ENCODE measurements around the gene ARGLU1.

Gene ARGLU1

GRCh38 chr13:106570299-106570852 is 2.4 kb upstream of the ARGLU1 start:
- peaks cover 7 to 27% of the 10 kb centered on the region in 2 donors for H3K36me3 Mint-ChIP-seq
- no peaks in the 10 kb centered on the region for H3K27me3 Mint-ChIP-seq
- ATAC-seq (replicated peaks) (peak; percentile 35 to 48), DNase-seq (peak; percentile 54)
- H3K4me3 Mint-ChIP-seq, result peak overlapping the region; percentile 70 to 72
- peaks cover 0 to 2% of the 10 kb centered on the region in 2 donors for H3K9me3 Mint-ChIP-seq
- H3K27ac Mint-ChIP-seq, result no peak overlapping the region
- peaks cover 16 to 31% of the 10 kb centered on the region in 2 donors for H3K4me1 Mint-ChIP-seq

- peaks cover 25 to 40% of the 10 kb centered on the region in 2 donors for H3K4me1 Mint-ChIP-seq
- no peak overlapping the region for H3K4me3 Mint-ChIP-seq
Measured at GRCh38 chr13:106569233-106570095, 1.5 kb upstream of the ARGLU1 start.

DNA sequence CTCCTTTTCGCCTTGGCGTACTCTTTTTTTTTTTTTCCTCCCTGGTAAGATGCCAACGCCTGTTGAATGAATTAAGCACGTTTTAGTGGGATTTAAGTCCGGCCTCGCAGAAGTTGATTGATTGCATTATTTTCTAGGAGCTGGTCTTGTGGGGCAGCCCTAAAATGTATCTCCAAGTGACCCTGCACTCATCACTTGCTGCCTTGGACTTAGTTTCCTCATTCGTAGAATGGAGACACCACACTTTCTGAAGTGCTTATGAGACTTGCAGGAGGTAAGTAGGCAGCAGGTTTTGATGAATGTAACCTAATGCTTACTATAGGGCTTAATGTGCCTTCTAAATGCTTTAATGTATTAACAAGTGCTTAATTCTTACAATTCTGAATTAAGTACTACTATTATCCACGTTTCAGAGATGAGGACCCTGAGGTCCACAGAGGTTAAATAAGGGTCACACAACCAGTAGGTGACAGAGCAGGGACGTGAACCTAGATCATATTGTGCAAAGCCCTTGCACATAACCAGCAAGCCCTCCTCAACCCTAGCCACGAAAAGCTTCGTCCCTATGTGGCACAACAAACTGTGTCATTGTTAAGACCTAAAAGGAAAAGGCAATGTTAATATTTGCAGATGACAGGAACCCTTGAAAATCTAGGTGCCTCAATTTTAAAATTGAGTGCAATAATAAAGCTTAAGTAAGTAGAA is 514 bp upstream of the ARGLU1 start:
- H3K4me3 Mint-ChIP-seq, result peak overlapping the region; percentile 95 to 97
- H3K27ac Mint-ChIP-seq, result peak overlapping the region; percentile 97
- no peaks in the 10 kb centered on the region for H3K27me3 Mint-ChIP-seq
- peaks cover 30 to 50% of the 10 kb centered on the region in 2 donors for H3K4me1 Mint-ChIP-seq
- H3K36me3 Mint-ChIP-seq, result peaks cover 8 to 26% of the 10 kb centered on the region in 2 donors
- H3K9me3 Mint-ChIP-seq, result no peaks in the 10 kb centered on the region
- ATAC-seq (replicated peaks) (peak; percentile 29 to 35), DNase-seq (no peak)

More at GRCh38 chr13:106569233-106570095, 1.5 kb upstream of the ARGLU1 start:
- ATAC-seq (replicated peaks) (no peak), DNase-seq (no peak)
- H3K27me3 Mint-ChIP-seq, result no peaks in the 10 kb centered on the region
- peaks cover 10 to 28% of the 10 kb centered on the region in 2 donors for H3K36me3 Mint-ChIP-seq
- H3K27ac Mint-ChIP-seq, result no peak overlapping the region
- no peaks in the 10 kb centered on the region for H3K9me3 Mint-ChIP-seq

- peak; percentile 8 for DNase-seq
Measured at GRCh38 chr13:106566641-106567473, 1.1 kb downstream of the ARGLU1 start.

GRCh38 chr13:106565127-106565775 is 2.7 kb downstream of the ARGLU1 start:
- H3K4me1 Mint-ChIP-seq, result peaks cover 41 to 72% of the 10 kb centered on the region in 2 donors
- H3K9me3 Mint-ChIP-seq, result no peaks in the 10 kb centered on the region
- DNase-seq (no peak), ATAC-seq (replicated peaks) (no peak)
- no peak overlapping the region for H3K27ac Mint-ChIP-seq
- H3K27me3 Mint-ChIP-seq, result no peaks in the 10 kb centered on the region
- peak overlapping the region; percentile 37 to 97 for H3K4me3 Mint-ChIP-seq
- H3K36me3 Mint-ChIP-seq, result peaks cover 10 to 27% of the 10 kb centered on the region in 2 donors

More at GRCh38 chr13:106566641-106567473, 1.1 kb downstream of the ARGLU1 start:
- peak overlapping the region; percentile 83 for H3K27ac Mint-ChIP-seq
- no peaks in the 10 kb centered on the region for H3K27me3 Mint-ChIP-seq
- H3K36me3 Mint-ChIP-seq, result peaks cover 10 to 25% of the 10 kb centered on the region in 2 donors
- ATAC-seq (replicated peaks), result peak; percentile 49 to 51
- no peaks in the 10 kb centered on the region for H3K9me3 Mint-ChIP-seq
- H3K4me1 Mint-ChIP-seq, result peaks cover 37 to 64% of the 10 kb centered on the region in 2 donors
- peak overlapping the region; percentile 95 to 97 for H3K4me3 Mint-ChIP-seq

- Mint-ChIP-seq H3K27me3 (no peaks in the 10 kb centered on the region), H3K4me1 (peaks cover 43 to 72% of the 10 kb centered on the region in 2 donors), H3K4me3 (peak overlapping the region; percentile 25 to 29), H3K27ac (peak overlapping the region; percentile 69), H3K9me3 (no peaks in the 10 kb centered on the region), H3K36me3 (peaks cover 18 to 39% of the 10 kb centered on the region in 2 donors)
- ATAC-seq (replicated peaks), result no peak
- DNase-seq, result no peak
Measured at GRCh38 chr13:106562301-106562700, 5.6 kb downstream of the ARGLU1 start.

DNA sequence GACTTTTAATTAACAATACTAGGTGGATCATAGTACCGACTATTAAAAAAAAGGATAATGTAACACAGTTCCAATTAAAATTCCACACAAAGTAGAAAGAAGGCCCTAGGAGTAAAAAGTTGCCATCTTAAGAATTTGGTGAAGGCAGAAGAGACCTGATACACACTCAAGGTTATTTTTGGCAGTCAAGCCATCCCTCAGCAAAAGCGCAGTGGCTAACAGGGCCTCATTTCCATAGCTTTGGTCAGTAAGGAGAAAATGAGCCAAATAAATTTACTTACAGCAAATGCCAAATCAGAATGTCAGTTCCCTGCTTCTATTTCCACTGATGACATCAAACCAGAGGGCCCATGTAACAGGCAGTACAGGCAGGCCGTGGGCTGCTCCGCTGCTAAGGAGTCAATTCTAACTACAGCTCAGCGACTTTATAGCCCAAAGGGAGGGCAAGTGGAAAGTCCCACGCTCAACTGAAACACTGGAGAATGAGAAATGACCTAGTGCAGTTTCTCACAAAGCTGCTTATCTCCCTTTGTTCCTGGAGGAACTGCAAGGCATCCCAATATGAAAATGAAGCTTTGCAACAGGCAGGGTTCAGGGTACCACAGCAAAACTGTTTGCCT is 6.3 kb downstream of the ARGLU1 start:
- Mint-ChIP-seq H3K4me3 (peak overlapping the region; percentile 25 to 47), H3K36me3 (peaks cover 21 to 41% of the 10 kb centered on the region in 2 donors), H3K9me3 (no peaks in the 10 kb centered on the region), H3K27ac (peak overlapping the region; percentile 65), H3K4me1 (peaks cover 43 to 66% of the 10 kb centered on the region in 2 donors), H3K27me3 (no peaks in the 10 kb centered on the region)
- ATAC-seq (replicated peaks) (peak; percentile 99), DNase-seq (peak; percentile 54)

DNA sequence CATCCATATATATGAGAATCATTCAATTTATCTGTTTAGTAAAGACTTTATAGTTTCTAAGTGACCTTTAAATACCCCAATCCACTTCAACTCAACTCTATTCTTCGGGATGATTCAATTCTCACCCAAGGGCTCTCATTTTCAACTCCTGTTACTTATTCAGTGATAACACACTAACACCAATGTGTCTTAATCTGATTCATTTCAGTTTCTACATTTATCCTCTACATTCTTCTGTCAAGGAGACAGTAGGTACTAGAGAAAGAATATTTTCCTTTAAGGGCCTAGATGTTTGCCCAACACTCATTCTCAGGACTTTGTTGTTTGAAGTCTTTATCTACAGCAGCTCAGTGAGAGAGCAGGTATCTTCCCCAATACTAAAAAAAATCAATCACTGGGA is 7.1 kb downstream of the ARGLU1 start:
- no peaks in the 10 kb centered on the region for H3K9me3 Mint-ChIP-seq
- peaks cover 26 to 48% of the 10 kb centered on the region in 2 donors for H3K36me3 Mint-ChIP-seq
- DNase-seq (no peak), ATAC-seq (replicated peaks) (no peak)
- H3K27ac Mint-ChIP-seq, result peak overlapping the region; percentile 20
- H3K27me3 Mint-ChIP-seq, result no peaks in the 10 kb centered on the region
- peaks cover 40 to 61% of the 10 kb centered on the region in 2 donors for H3K4me1 Mint-ChIP-seq
- peak overlapping the region in 1 of 2 donors; percentile 2 for H3K4me3 Mint-ChIP-seq

- Mint-ChIP-seq H3K27ac (no peak overlapping the region), H3K4me1 (peaks cover 28 to 47% of the 10 kb centered on the region in 2 donors), H3K36me3 (peaks cover 35 to 62% of the 10 kb centered on the region in 2 donors), H3K27me3 (no peaks in the 10 kb centered on the region), H3K9me3 (no peaks in the 10 kb centered on the region), H3K4me3 (no peak overlapping the region)
- no peak for DNase-seq
- ATAC-seq (replicated peaks), result no peak
Measured at GRCh38 chr13:106558527-106558926, 9.4 kb downstream of the ARGLU1 start.

GRCh38 chr13:106555631-106556328 is 12.2 kb downstream of the ARGLU1 start:
- peaks cover 17 to 34% of the 10 kb centered on the region in 2 donors for H3K4me1 Mint-ChIP-seq
- H3K27ac Mint-ChIP-seq, result peak overlapping the region; percentile 14
- ATAC-seq (replicated peaks) (no peak), DNase-seq (no peak)
- H3K9me3 Mint-ChIP-seq, result no peaks in the 10 kb centered on the region
- no peaks in the 10 kb centered on the region for H3K27me3 Mint-ChIP-seq
- peaks cover 40 to 68% of the 10 kb centered on the region in 2 donors for H3K36me3 Mint-ChIP-seq
- H3K4me3 Mint-ChIP-seq, result no peak overlapping the region

DNA sequence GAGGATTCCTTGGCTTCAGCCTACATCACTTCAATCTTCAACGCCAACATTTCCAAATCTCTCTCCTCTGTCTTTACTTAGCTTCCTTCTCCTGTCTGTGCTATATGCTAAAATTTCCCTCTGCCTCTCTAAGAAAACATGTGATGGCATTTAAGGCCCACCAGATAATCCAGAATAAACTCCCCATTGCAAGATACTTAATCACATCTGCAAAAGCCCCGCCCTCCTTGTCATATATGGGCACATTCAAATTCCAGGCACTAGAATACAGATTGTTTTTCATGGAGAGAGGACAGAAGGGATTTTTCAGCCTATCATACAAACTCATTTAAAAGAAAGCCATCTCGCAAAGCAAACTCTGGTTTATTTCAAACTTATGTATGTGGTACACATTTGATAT is 16.2 kb downstream of the ARGLU1 start:
- Mint-ChIP-seq H3K9me3 (no peaks in the 10 kb centered on the region), H3K4me3 (no peak overlapping the region), H3K27me3 (no peaks in the 10 kb centered on the region), H3K4me1 (peaks cover 15 to 36% of the 10 kb centered on the region in 2 donors), H3K27ac (no peak overlapping the region), H3K36me3 (peaks cover 37 to 57% of the 10 kb centered on the region in 2 donors)
- ATAC-seq (replicated peaks) (no peak), DNase-seq (no peak)

GRCh38 chr13:106551350-106551749 is 16.6 kb downstream of the ARGLU1 start:
- Mint-ChIP-seq H3K36me3 (peaks cover 35 to 54% of the 10 kb centered on the region in 2 donors), H3K27me3 (no peaks in the 10 kb centered on the region), H3K27ac (peak overlapping the region; percentile 11), H3K4me3 (no peak overlapping the region), H3K4me1 (peaks cover 15 to 36% of the 10 kb centered on the region in 2 donors), H3K9me3 (no peaks in the 10 kb centered on the region)
- no peak for ATAC-seq (replicated peaks)
- no peak for DNase-seq

All from stimulated activated naive B cell treated with anti-CD40 and anti-IgM and Interleukin-4, amounts not matched to agents 10 μg/mL and 1 μg/mL and 100 μg/mL, for 72 hours (primary cell).